Loucy (cell line): ENCODE measurements around the gene HIF1A.

Source experiments
- H2AFZ ChIP-seq: fragments of 200-600 bp; sonication (generic); 2 replicates; pipeline ENCODE4 v1.6.0; 2016; ENCODE audit warnings: antibody characterized with exemption, mild to moderate bottlenecking, low read length, moderate library complexity
- H3F3A ChIP-seq: fragments of 200-600 bp; 2 replicates; pipeline ENCODE4 v1.6.0; 2016; ENCODE audit warnings: antibody characterized with exemption, low read depth, mild to moderate bottlenecking
- H3K27me3 ChIP-seq: fragments of 200-600 bp; sonication (generic); 2 replicates; pipeline ENCODE4 v1.6.1; 2014; ENCODE audit warnings: low read length, mild to moderate bottlenecking; ENCODE audit not compliant: insufficient read depth, poor library complexity, severe bottlenecking
- H3K36me3 ChIP-seq: fragments of 200-600 bp; sonication (generic); 2 replicates; pipeline ENCODE4 v1.6.1; 2016; ENCODE audit warnings: low read length; ENCODE audit not compliant: insufficient read depth
- H3K4me1 ChIP-seq: fragments of 200-600 bp; sonication (generic); 2 replicates; pipeline ENCODE4 v1.5.1; 2014; ENCODE audit warnings: low read length, mild to moderate bottlenecking; ENCODE audit not compliant: insufficient read depth, poor library complexity, severe bottlenecking
- H3K4me2 ChIP-seq: fragments of 200-600 bp; sonication (generic); 2 replicates; pipeline ENCODE4 v1.6.0; 2014; ENCODE audit warnings: antibody characterized with exemption, low read length, low read depth, mild to moderate bottlenecking; ENCODE audit not compliant: poor library complexity, severe bottlenecking
- H3K4me3 ChIP-seq: fragments of 200-600 bp; sonication (generic); 2 replicates; pipeline ENCODE4 v1.5.1; 2014; ENCODE audit warnings: low read length, mild to moderate bottlenecking, mixed read lengths; ENCODE audit not compliant: poor library complexity, severe bottlenecking
- H3K79me2 ChIP-seq: fragments of 200-600 bp; sonication (generic); 2 replicates; pipeline ENCODE4 v1.6.1; 2014; ENCODE audit warnings: low read length; ENCODE audit not compliant: insufficient read depth
- H3K9ac ChIP-seq: fragments of 200-600 bp; sonication (generic); 2 replicates; pipeline ENCODE4 v1.6.0; 2014; ENCODE audit warnings: mild to moderate bottlenecking, low read depth, low read length, moderate library complexity; ENCODE audit not compliant: poor library complexity, severe bottlenecking
- H3K9me2 ChIP-seq: fragments of 200-600 bp; sonication (generic); replicated peaks from 2 replicates; pipeline ENCODE4 v1.6.1; 2016; ENCODE audit warnings: low read depth, low read length, mixed read lengths
- H3K9me3 ChIP-seq: fragments of 200-600 bp; sonication (generic); 2 replicates; pipeline ENCODE4 v1.6.1; 2014; ENCODE audit warnings: mild to moderate bottlenecking, antibody characterized with exemption, low read length, low read depth; ENCODE audit not compliant: insufficient read depth
- H4K20me1 ChIP-seq: fragments of 200-600 bp; sonication (generic); 2 replicates; pipeline ENCODE4 v1.6.0; 2014; ENCODE audit warnings: antibody characterized with exemption, low read length, mild to moderate bottlenecking; ENCODE audit not compliant: insufficient read depth, poor library complexity, severe bottlenecking
- CTCF ChIP-seq: fragments of 200-600 bp; sonication (generic); conservative IDR thresholded peaks from 2 replicates; pipeline ENCODE4 v1.5.1; 2014; ENCODE audit warnings: mild to moderate bottlenecking, antibody characterized with exemption, low read length
- EZH2phosphoT487 ChIP-seq: fragments of 200-600 bp; IDR thresholded peaks from 2 replicates; pipeline ENCODE4 v1.6.1; 2018; ENCODE audit warnings: antibody characterized with exemption, mild to moderate bottlenecking, moderate library complexity, borderline replicate concordance

Gene HIF1A

GRCh38 chr14:61695695-61696527 is 598 bp downstream of the HIF1A start:
- peak overlapping the region; percentile 96 for H3K4me3 ChIP-seq
- TF ChIP-seq CTCF, result no peak
- no peak for TF ChIP-seq EZH2phosphoT487
- peaks cover 56% of the 10 kb centered on the region for H3K79me2 ChIP-seq
- no peaks in the 10 kb centered on the region for H3K9me3 ChIP-seq
- H2AFZ ChIP-seq, result peak overlapping the region; percentile 61; the same call in 1 of the 2 replicates
- no peaks in the 10 kb centered on the region for H3K9me2 ChIP-seq
- H3F3A ChIP-seq, result no peaks in the 10 kb centered on the region
- peak overlapping the region; percentile 89 for H3K9ac ChIP-seq
- H4K20me1 ChIP-seq, result peaks cover 52% of the 10 kb centered on the region
- H3K36me3 ChIP-seq, result no peaks in the 10 kb centered on the region
- H3K4me2 ChIP-seq, result peak overlapping the region; percentile 82
- no peaks in the 10 kb centered on the region for H3K27me3 ChIP-seq
- peaks cover 49% of the 10 kb centered on the region for H3K4me1 ChIP-seq

- Histone ChIP-seq H3K9me2 (no peaks in the 10 kb centered on the region), H3K27me3 (no peaks in the 10 kb centered on the region), H3F3A (no peaks in the 10 kb centered on the region), H3K9me3 (no peaks in the 10 kb centered on the region), H3K4me2 (peak overlapping the region; percentile 82), H3K4me1 (peaks cover 47% of the 10 kb centered on the region), H3K79me2 (peaks cover 65% of the 10 kb centered on the region), H2AFZ (no peak overlapping the region), H3K36me3 (no peaks in the 10 kb centered on the region), H4K20me1 (peaks cover 62% of the 10 kb centered on the region), H3K4me3 (peak overlapping the region; percentile 96), H3K9ac (peak overlapping the region; percentile 89)
- TF ChIP-seq CTCF, result no peak
- no peak for TF ChIP-seq EZH2phosphoT487
These were observed 1.5 kb downstream of the HIF1A start for GRCh38 chr14:61696753-61697318.

- H3K4me1 ChIP-seq, result peaks cover 53% of the 10 kb centered on the region
- H3F3A ChIP-seq, result no peaks in the 10 kb centered on the region
- peak overlapping the region; percentile 96 for H3K4me3 ChIP-seq
- no peaks in the 10 kb centered on the region for H3K9me3 ChIP-seq
- peaks cover 81% of the 10 kb centered on the region for H3K79me2 ChIP-seq
- no peaks in the 10 kb centered on the region for H3K9me2 ChIP-seq
- peak overlapping the region; percentile 89 for H3K9ac ChIP-seq
- H4K20me1 ChIP-seq, result peaks cover 77% of the 10 kb centered on the region
- H2AFZ ChIP-seq, result no peak overlapping the region
- no peaks in the 10 kb centered on the region for H3K27me3 ChIP-seq
- peak overlapping the region; percentile 82 for H3K4me2 ChIP-seq
- no peaks in the 10 kb centered on the region for H3K36me3 ChIP-seq
- TF ChIP-seq EZH2phosphoT487 (no peak), CTCF (no peak)
These were observed 3.1 kb downstream of the HIF1A start for GRCh38 chr14:61698206-61698980.
